ENCODE results near the gene TSPEAR.

Gene TSPEAR

GRCh38 chr21:44531606-44532564 is 179.5 kb downstream of the TSPEAR start:
- H3K9me3 Mint-ChIP-seq (ENCODE audit: low read depth), result no peaks in the 10 kb centered on the region
- no peaks in the 10 kb centered on the region for H3K4me1 Mint-ChIP-seq (ENCODE audit: low read depth)
- no peaks in the 10 kb centered on the region for H3K27me3 Mint-ChIP-seq
- H3K27ac Mint-ChIP-seq, result no peak overlapping the region
- H3K4me3 Mint-ChIP-seq, result no peak overlapping the region
- H3K36me3 Mint-ChIP-seq, result no peaks in the 10 kb centered on the region

DNA sequence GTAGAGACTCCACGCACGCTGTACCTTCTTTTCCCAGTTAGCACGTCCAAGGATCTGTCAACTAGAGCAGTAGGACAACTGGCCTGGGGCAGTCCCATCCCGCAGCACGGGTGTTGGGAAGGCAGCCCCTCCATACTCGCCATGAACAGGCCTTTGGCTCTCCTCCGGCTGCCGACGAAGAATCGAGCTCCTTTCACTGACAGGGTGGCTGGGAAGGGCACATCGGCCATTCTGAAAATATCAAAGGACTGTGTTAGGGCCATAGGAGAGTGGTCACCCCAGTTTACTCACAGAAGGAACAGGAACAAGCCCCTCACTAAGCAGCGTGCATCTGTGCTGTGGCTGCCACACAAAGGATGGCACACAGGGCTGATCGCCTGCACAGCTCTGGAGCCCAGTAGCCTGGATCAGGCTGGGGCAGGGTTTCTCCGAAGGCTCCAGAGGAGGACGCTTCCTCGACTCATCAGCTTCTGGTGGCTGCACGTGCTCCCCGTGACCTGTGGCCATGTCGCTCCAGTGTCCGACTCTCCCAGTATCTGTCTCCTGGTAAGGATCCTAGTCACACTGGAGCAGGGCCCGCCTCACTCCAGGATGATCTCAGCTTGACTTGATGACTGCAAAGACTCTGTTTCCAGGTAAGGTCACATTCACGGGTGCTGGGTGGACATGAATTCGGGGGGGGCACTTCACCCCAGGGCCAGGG is 180.3 kb downstream of the TSPEAR start:
- H3K27ac Mint-ChIP-seq, result no peak overlapping the region
- no peak overlapping the region for H3K4me3 Mint-ChIP-seq
- no peaks in the 10 kb centered on the region for H3K27me3 Mint-ChIP-seq
- H3K4me1 Mint-ChIP-seq (ENCODE audit: low read depth), result no peaks in the 10 kb centered on the region
- no peaks in the 10 kb centered on the region for H3K36me3 Mint-ChIP-seq
- H3K9me3 Mint-ChIP-seq (ENCODE audit: low read depth), result no peaks in the 10 kb centered on the region

DNA sequence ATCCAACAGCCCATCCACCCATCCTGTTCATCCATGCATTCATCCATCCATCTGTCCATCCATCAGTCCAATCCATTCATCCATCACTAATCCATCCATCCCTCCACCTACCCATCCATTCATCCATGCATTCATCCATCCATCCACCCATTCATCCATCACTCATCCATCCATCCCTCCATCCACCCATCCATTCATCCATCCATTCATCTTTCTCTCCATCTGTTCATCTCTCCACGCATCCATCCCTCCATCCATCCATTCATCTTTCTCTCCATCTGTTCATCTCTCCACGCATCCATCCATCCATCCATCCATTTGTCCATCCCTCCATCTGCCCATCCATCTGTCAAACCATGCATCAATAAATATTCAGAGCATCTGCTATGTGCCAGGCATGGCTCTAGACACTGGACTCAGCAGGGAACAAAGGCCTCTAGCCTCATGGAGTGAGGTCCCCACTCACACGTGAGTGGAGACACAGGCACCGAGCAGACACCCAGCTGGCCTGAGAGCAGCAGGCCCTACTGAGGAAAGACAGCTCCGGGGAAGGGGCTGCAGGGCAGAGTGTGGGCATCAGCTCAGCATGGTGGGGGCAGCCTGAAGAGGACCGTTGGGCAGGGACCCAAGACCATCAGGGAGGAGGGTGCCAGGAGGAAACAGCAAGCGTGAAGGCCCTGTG is 181.0 kb downstream of the TSPEAR start:
- Mint-ChIP-seq H3K9me3 (ENCODE audit: low read depth) (no peaks in the 10 kb centered on the region), H3K27me3 (no peaks in the 10 kb centered on the region), H3K36me3 (no peaks in the 10 kb centered on the region), H3K27ac (no peak overlapping the region), H3K4me3 (no peak overlapping the region), H3K4me1 (ENCODE audit: low read depth) (no peaks in the 10 kb centered on the region)

- no peaks in the 10 kb centered on the region for H3K9me3 Mint-ChIP-seq (ENCODE audit: low read depth)
Observed at GRCh38 chr21:44529503-44530125, 181.8 kb downstream of the TSPEAR start.

DNA sequence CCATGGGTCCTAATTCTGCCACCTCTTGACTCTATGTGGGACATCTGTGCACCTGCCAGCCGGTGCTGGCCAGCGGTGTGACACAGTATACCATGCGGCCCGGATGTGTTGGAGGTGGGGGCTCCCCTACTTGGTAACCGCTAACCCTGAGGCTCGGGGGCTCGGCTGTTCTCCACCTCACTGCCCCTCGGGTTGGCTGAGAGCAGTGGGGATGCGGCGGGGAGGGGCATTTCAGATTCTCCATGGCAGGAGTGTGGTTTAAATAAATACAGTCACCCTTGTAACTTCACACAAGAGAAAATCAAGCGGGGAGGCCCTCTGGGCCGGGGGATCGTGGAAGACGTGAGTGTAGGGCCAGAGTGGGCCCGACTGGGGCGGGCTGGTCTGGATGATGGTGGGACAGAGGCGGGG is 182.4 kb downstream of the TSPEAR start:
- H3K27me3 Mint-ChIP-seq, result no peaks in the 10 kb centered on the region
- no peaks in the 10 kb centered on the region for H3K4me1 Mint-ChIP-seq (ENCODE audit: low read depth)
- no peak overlapping the region for H3K27ac Mint-ChIP-seq
- H3K4me3 Mint-ChIP-seq, result no peak overlapping the region
- no peaks in the 10 kb centered on the region for H3K9me3 Mint-ChIP-seq (ENCODE audit: low read depth)
- H3K36me3 Mint-ChIP-seq, result no peaks in the 10 kb centered on the region

More at GRCh38 chr21:44529503-44530125, 181.8 kb downstream of the TSPEAR start:
- no peak overlapping the region for H3K27ac Mint-ChIP-seq
- no peaks in the 10 kb centered on the region for H3K36me3 Mint-ChIP-seq
- no peak overlapping the region for H3K4me3 Mint-ChIP-seq
- no peaks in the 10 kb centered on the region for H3K27me3 Mint-ChIP-seq
- no peaks in the 10 kb centered on the region for H3K4me1 Mint-ChIP-seq (ENCODE audit: low read depth)

- H3K9me3 Mint-ChIP-seq (ENCODE audit: low read depth), result no peaks in the 10 kb centered on the region
- H3K4me3 Mint-ChIP-seq, result no peak overlapping the region
- no peak overlapping the region for H3K27ac Mint-ChIP-seq
- H3K4me1 Mint-ChIP-seq (ENCODE audit: low read depth), result no peaks in the 10 kb centered on the region
- no peaks in the 10 kb centered on the region for H3K27me3 Mint-ChIP-seq
- no peaks in the 10 kb centered on the region for H3K36me3 Mint-ChIP-seq
Observed at GRCh38 chr21:44528634-44528995, 182.8 kb downstream of the TSPEAR start.

GRCh38 chr21:44527983-44528633 is 183.3 kb downstream of the TSPEAR start:
- Mint-ChIP-seq H3K27me3 (no peaks in the 10 kb centered on the region), H3K4me1 (ENCODE audit: low read depth) (no peaks in the 10 kb centered on the region), H3K36me3 (no peaks in the 10 kb centered on the region), H3K27ac (no peak overlapping the region), H3K9me3 (ENCODE audit: low read depth) (no peaks in the 10 kb centered on the region), H3K4me3 (no peak overlapping the region)

GRCh38 chr21:44527156-44527982 is 184.0 kb downstream of the TSPEAR start:
- Mint-ChIP-seq H3K27ac (no peak overlapping the region), H3K36me3 (no peaks in the 10 kb centered on the region), H3K4me1 (ENCODE audit: low read depth) (no peaks in the 10 kb centered on the region), H3K27me3 (no peaks in the 10 kb centered on the region), H3K4me3 (no peak overlapping the region), H3K9me3 (ENCODE audit: low read depth) (no peaks in the 10 kb centered on the region)

DNA sequence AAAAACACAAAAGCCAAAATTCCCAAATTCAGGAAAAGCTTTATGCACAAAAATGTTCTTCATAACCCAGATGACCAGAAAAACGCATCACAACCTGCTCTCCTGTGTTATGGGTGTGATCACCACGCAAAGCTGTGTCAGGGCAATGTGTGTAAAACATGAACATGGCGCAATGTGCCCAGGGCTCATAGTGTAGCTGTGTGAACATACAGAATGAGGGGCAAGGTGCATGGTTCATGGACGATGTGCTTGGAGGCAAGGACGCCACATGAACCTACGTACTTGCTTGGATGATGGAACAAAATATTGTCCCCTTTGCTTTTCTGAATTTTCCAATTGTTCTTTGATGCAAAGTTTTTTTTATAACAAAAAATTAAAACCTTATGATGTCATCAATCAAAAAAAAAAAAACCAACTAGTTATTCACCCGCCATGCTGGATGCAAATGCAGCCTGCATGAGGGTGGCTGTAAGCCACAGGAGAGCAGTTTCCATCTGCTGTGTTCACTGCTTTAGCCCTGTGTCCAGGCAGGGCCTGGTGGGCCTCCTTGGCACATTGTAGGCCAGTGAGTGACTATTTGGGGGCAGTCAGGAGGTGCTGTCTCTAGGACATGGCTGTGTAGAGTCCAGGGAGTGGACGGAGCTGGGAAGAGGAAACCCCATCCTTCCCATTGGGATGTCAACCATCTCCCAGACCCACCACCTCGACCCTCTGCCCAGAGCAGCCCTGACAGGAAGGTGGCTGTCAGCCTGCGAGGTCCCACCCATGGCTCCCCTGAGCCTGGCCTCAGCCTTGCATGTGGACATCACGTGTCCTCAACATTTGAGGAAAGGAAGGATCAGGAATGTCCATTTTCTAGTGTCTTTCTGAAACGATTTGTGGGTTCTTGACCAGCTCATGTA is 185.0 kb downstream of the TSPEAR start:
- H3K4me1 Mint-ChIP-seq (ENCODE audit: low read depth), result no peaks in the 10 kb centered on the region
- H3K9me3 Mint-ChIP-seq (ENCODE audit: low read depth), result no peaks in the 10 kb centered on the region
- no peak overlapping the region for H3K27ac Mint-ChIP-seq
- no peak overlapping the region for H3K4me3 Mint-ChIP-seq
- H3K36me3 Mint-ChIP-seq, result no peaks in the 10 kb centered on the region
- H3K27me3 Mint-ChIP-seq, result no peaks in the 10 kb centered on the region

DNA sequence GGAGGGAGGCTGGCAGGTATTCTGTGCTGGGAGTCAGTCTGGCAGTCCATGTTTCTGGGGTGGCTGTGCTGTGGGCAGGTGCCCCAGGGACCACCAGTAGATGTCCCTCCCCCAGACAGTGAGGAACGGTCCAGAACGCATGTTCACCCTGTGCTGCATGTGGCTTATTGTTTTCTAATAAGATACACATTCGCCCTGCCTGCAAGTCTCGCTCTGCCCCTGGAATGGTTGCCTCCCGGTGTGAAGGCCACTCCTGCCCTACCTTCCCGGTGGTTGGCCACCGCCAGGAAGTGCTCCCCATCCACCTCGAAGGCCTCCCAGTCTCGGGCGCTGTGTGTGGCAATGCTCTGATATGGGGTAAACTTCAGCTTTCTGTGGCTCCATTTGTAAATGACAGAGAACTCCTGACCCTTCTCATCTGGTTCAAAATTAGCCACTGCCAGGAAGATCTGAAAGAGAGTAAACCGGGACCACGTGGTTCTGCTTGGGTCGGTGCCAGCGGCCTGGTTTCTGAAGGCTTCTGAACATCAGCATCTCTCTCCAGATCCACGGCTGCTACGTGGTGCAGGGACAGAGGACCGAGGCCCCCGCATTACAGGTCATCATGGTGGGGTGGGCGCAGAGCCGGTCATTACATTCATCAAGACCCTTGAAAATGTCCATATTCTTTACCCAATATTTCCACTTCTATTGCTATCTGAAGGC is 185.8 kb downstream of the TSPEAR start:
- no peak overlapping the region for H3K27ac Mint-ChIP-seq
- H3K9me3 Mint-ChIP-seq (ENCODE audit: low read depth), result no peaks in the 10 kb centered on the region
- no peaks in the 10 kb centered on the region for H3K27me3 Mint-ChIP-seq
- no peaks in the 10 kb centered on the region for H3K4me1 Mint-ChIP-seq (ENCODE audit: low read depth)
- no peak overlapping the region for H3K4me3 Mint-ChIP-seq
- no peaks in the 10 kb centered on the region for H3K36me3 Mint-ChIP-seq

- Mint-ChIP-seq H3K36me3 (no peaks in the 10 kb centered on the region), H3K27me3 (no peaks in the 10 kb centered on the region), H3K4me1 (ENCODE audit: low read depth) (no peaks in the 10 kb centered on the region), H3K9me3 (ENCODE audit: low read depth) (no peaks in the 10 kb centered on the region), H3K27ac (no peak overlapping the region), H3K4me3 (no peak overlapping the region)
Observed at GRCh38 chr21:44524414-44525371, 186.7 kb downstream of the TSPEAR start.

Data from activated naive CD8-positive, alpha-beta T cell (primary cell).